ENCODE data around the gene NOTCH2NLA. TPM values are rescaled to one million over a fixed set of nuclear protein-coding genes. Genes with fewer than 3 reads are reported as not detected.
"Not testable (repeated sequence)": the region's sequence is repeated elsewhere in the genome, so short reads cannot be mapped to it uniquely, and the experiment has no call there.

Gene NOTCH2NLA
- total RNA-seq, 1 donor from 2014 or later, result 9.3 TPM

GRCh38 chr1:146253249-146253855, 24.5 kb upstream of the NOTCH2NLA start:
- intact Hi-C loops (cut with micrococcal nuclease); H3K27ac ChIP-seq (replicated peaks); H3K4me1 ChIP-seq; DNase-seq; H3K27me3 ChIP-seq (ENCODE audit: low read depth); H3K9me3 ChIP-seq (replicated peaks); H3K4me3 ChIP-seq; H3K36me3 ChIP-seq: not testable (repeated sequence)

DNA sequence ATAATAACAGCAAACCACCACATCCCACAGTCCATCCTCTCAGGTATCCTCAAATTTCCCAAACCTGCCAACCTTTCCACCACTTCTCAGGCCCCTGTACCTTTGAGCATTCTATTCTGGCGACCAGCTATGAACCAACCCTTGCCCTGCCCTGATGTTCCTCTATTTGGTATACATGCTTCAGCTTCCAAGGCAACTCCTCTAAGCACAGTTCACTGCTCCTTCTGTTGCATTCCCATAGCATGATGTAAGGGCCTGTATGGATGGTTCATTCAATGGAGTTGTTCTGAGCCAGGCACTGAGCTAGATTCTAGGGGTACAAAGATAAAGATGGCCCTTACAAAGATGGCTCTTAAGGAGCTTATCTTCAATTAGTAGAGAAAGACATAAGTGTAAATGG, 22.7 kb upstream of the NOTCH2NLA start:
- intact Hi-C loops (cut with micrococcal nuclease); H3K4me1 ChIP-seq; DNase-seq; H3K27ac ChIP-seq (replicated peaks); H3K9me3 ChIP-seq (replicated peaks); H3K4me3 ChIP-seq; H3K36me3 ChIP-seq; H3K27me3 ChIP-seq (ENCODE audit: low read depth): not testable (repeated sequence)

DNA sequence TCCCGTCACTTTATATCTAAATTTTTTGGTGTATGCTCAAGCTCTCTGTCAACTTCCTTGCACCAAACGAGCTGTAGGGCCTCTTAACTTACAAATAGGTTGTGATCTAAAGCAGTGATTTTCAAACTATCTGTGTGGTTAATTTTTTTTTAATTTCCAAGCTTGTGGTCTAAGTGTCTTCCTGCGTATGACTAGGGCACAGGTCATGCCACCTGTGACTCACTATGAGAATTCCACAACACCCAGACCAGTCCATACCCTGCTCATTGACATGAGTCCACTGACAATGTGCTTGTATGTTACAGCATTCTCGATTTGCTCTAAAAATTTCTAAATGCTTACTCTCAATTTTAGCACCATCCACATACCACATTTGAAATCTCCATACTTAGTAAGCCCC, 19.8 kb upstream of the NOTCH2NLA start:
- H3K4me3 ChIP-seq; DNase-seq; H3K4me1 ChIP-seq; H3K27ac ChIP-seq (replicated peaks); H3K36me3 ChIP-seq; intact Hi-C loops (cut with micrococcal nuclease); H3K27me3 ChIP-seq (ENCODE audit: low read depth); H3K9me3 ChIP-seq (replicated peaks): not testable (repeated sequence)

DNA sequence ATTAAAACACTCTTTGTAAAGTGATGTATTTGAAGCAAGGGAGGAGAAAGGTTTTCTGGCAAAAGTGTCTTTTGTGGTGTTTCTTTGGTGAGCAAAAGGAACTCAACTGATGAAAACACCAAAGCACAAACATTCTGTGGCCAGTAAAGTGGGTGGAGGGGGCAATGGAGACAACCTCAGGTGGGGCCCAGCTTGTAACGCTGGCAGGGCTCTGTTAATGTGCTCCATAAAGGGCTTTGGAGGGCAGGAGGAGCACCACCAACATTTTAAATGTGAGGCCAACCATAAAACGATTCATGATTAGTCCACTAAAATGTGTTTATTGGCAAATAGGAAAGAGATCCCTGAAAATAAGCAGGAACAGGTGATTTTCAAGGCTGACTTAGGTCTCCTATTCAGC, 7.8 kb upstream of the NOTCH2NLA start:
- H3K4me1 ChIP-seq; DNase-seq; H3K36me3 ChIP-seq; H3K27ac ChIP-seq (replicated peaks); H3K9me3 ChIP-seq (replicated peaks); intact Hi-C loops (cut with micrococcal nuclease); H3K4me3 ChIP-seq; H3K27me3 ChIP-seq (ENCODE audit: low read depth): not testable (repeated sequence)

- H3K27ac ChIP-seq (replicated peaks); H3K27me3 ChIP-seq (ENCODE audit: low read depth); H3K4me3 ChIP-seq; intact Hi-C loops (cut with micrococcal nuclease); H3K36me3 ChIP-seq; DNase-seq; H3K9me3 ChIP-seq (replicated peaks); H3K4me1 ChIP-seq: not testable (repeated sequence)
These were observed 7.3 kb upstream of the NOTCH2NLA start for GRCh38 chr1:146236026-146236601.

- H3K4me1 ChIP-seq; H3K9me3 ChIP-seq (replicated peaks); H3K36me3 ChIP-seq; H3K27me3 ChIP-seq (ENCODE audit: low read depth); intact Hi-C loops (cut with micrococcal nuclease): not testable (repeated sequence)
- DNase-seq, result peak; percentile 11
- peak overlapping the region; percentile 66 for H3K4me3 ChIP-seq
- peak overlapping the region; percentile 75 for H3K27ac ChIP-seq (replicated peaks)
These were observed 608 bp downstream of the NOTCH2NLA start for GRCh38 chr1:146228144-146228682.

DNA sequence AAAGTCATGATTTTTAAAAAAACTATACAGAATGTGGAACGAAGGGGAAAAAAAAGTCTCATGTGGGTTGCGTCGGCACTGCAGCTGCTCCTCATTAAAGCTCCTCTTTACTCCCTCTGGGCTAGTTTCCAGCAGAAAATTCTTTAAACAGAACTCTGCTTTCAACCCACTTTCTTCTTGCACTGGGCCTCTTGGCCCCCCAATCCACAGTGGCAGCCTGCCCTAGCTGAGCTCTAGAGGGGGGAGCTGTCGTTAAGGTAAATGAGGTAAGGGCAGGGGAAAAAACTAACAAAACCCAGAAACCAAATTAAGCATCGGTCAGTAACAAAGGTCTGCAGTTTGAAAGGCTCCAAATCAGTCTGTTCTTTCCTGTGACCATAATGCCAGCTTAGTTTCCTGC, 54.3 kb downstream of the NOTCH2NLA start:
- H3K4me3 ChIP-seq; H3K27ac ChIP-seq (replicated peaks); intact Hi-C loops (cut with micrococcal nuclease); H3K27me3 ChIP-seq (ENCODE audit: low read depth); H3K4me1 ChIP-seq; H3K9me3 ChIP-seq (replicated peaks); H3K36me3 ChIP-seq: not testable (repeated sequence)
- DNase-seq, result peak; percentile 42

- H3K27me3 ChIP-seq (ENCODE audit: low read depth); intact Hi-C loops (cut with micrococcal nuclease); H3K4me1 ChIP-seq; DNase-seq; H3K27ac ChIP-seq (replicated peaks); H3K9me3 ChIP-seq (replicated peaks); H3K36me3 ChIP-seq; H3K4me3 ChIP-seq: not testable (repeated sequence)
These were observed 61.1 kb downstream of the NOTCH2NLA start for GRCh38 chr1:146167740-146168139.

- H3K36me3 ChIP-seq; H3K4me1 ChIP-seq; H3K27ac ChIP-seq (replicated peaks); H3K27me3 ChIP-seq (ENCODE audit: low read depth); DNase-seq; H3K4me3 ChIP-seq; H3K9me3 ChIP-seq (replicated peaks); intact Hi-C loops (cut with micrococcal nuclease): not testable (repeated sequence)
These were observed 61.5 kb downstream of the NOTCH2NLA start for GRCh38 chr1:146167273-146167672.

DNA sequence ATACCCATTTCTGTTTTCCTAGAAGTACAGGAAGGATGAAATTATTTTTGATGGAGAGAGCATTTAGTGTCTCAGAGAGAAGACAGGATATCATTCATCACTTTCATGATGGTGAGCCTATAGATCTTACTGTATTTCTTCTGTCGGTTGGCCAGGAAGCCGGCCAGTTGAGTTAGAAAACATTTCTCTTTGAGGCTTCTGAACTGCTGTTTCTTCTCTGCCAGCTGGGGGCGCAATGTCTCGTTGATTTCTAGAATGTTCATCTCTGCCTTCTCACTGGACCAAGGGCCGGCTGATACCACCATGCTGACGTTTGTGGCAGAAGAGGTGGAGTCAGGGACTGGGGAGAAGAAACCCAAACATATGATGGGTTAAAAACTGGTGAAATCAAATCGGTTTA, 84.4 kb downstream of the NOTCH2NLA start, which contains the start of gene NBPF10:
Gene NBPF10 (minus strand): TSS at position 340 of the 400 bp plus-strand sequence. CDS start 35 bp downstream, at position 305.
- H3K4me1 ChIP-seq; H3K27ac ChIP-seq (replicated peaks); H3K36me3 ChIP-seq; H3K27me3 ChIP-seq (ENCODE audit: low read depth); H3K9me3 ChIP-seq (replicated peaks); intact Hi-C loops (cut with micrococcal nuclease); DNase-seq; H3K4me3 ChIP-seq: not testable (repeated sequence)
- TF ChIP-seq CTCF (IDR thresholded peaks at IDR 0.05; ENCODE audit: borderline replicate concordance), result peak; percentile 30

Other genes starting within 250 kb of the NOTCH2NLA start
- gene TXNIP, start 232.4 kb downstream of the NOTCH2NLA start, total RNA-seq, result 753 TPM
- 90.3 TPM for gene HJV, start 207.3 kb downstream of the NOTCH2NLA start, total RNA-seq
- gene NBPF10, start 84.2 kb downstream of the NOTCH2NLA start, total RNA-seq, result 0.69 TPM

All from left ventricle myocardium inferior (tissue), 1 donor.